GM10266 (cell line): ENCODE results near the gene GTF2I.
"Not testable (repeated sequence)": the region's sequence is repeated elsewhere in the genome, so short reads cannot be mapped to it uniquely, and the experiment has no call there.

Source experiments
- DNase-seq: peaks from one replicate; pipeline ENCODE4 v3.0.0; 2012; ENCODE audit errors: extremely low spot score
- CTCF ChIP-seq: IDR thresholded peaks from 2 replicates; pipeline ENCODE4 v1.5.1; 2012; ENCODE audit warnings: mild to moderate bottlenecking, low read depth; ENCODE audit not compliant: control insufficient read depth, insufficient read depth; ENCODE audit errors: missing control alignments

GTF2I gene

DNA sequence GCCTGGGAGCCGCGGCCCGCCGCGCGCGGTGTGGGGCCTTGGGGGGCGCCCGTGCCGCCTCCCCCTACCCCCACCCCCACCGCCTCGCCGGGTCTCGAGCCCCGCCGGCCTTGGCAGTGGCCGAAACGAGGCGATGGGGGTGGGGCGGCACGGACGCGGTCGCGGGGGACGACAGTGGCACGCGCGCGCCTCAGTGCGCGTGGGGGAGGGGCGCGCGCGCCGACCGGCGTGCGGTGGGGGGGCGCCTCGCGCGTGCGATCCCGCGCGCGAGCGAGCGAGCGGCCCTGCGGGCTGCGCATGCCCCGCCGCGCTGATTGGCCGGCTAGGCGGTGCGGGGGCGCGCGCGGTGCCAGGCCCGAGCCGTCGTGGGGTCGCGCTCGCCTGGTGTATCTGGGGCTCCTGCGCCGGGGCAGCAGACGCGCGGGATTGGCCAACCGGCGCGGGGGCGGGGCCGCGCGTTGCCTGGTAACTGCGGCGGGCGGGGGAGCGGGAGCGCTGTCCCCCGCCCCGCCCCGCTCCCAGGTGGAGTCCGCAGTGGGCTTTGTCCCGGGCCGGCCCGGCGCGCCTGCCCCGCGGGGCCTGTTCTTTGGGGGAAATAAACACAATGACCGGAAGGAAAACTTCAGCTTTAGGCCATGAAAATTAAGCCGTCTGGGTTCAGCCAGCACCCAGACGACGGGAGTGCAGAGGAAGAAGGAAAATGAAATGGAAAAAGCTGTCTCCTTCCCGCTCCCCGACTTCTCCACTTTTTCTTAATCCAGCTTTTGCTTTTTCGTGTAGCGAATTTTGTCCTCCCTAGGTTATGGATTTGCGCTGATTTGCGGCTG lies 873 bp downstream of the GTF2I start:
- DNase-seq = peak; percentile 97
- no peak for TF ChIP-seq CTCF

DNA sequence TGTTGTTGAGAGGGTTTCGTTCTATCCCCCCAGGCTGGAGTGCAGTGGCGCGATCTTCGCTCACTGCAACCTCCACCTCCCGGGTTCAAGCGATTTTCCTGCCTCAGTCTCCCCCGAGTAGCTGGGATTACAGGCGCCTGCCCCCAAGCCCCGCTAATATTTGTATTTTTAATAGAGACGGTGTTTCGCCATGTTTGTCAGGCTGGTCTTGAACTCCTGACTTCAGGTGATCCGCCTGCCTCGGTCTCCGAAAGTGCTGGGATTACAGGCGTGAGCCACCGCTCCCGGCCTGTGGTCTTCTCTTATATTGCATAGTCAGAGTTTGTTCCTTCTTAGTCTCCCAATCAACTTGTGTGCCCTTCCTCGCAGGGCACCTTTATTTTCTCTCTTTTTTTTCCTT lies 2.7 kb downstream of the GTF2I start:
- DNase-seq = not testable (repeated sequence)

DNA sequence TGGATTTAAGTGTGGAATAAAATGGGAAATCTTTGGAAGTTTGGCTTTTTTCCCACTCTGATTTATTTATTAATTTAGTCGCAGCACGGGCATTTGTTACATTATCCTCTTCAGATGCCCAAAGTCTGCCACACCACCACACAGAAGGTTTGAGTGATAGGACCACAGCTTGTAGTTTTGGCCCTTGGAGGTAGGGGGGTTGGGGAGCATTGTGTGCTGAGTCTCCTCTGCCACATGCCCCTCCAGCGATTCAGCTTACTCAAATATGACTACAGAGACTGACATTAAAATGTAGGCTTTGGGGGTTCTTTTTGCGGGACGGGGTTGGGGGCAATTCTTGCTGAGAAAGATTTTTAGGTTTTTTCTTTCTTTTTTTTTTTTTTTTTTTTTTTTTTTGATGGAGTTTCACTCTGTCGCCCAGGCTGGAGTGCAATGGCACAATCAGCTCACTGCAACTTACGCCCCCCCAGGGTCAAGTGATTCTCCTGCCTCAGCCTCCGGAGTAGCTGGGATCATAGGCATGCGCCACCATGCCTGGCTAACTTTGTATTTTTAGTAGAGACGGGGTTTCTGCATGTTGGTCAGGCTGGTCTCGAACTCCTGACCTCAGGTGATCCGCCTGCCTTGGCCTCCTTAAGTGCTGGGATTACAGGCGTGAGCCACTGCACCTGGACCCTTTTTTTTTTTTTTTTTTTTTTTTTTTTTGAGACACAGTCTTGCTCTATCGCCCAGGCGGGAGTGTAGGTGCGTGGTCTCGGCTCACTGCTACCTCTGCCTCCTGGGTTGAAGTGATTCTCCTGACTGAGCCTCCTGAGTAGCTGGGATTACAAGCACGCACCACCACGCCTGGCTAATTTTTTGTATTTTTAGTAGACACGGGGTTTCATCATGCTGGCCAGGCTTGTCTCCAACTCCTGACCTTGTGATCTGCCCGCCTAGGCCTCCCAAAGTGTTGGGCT lies 4.6 kb downstream of the GTF2I start:
- not testable (repeated sequence) for DNase-seq

- no peak for TF ChIP-seq CTCF
- no peak for DNase-seq
Measured at GRCh38 chr7:74665296-74665938, 7.9 kb downstream of the GTF2I start.

DNA sequence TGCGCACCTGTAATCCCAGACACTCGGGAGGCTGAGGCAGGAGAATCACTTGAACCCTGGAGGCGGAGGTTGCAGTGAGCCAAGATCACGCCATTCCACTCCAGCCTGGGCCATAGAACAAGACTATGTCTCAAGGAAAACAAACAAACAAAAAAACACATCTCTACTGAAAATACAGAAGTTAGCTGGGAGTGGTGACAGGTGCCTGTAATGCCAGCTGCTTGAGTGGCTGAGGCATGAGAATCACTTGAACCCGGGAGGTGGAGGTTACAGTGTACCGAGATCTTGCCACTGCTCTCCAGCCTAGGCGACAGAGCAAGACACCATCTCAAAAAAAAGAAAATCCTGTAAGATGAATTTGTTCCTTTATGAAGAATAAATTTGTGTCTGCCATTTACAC lies 9.5 kb downstream of the GTF2I start:
- DNase-seq = not testable (repeated sequence)

DNA sequence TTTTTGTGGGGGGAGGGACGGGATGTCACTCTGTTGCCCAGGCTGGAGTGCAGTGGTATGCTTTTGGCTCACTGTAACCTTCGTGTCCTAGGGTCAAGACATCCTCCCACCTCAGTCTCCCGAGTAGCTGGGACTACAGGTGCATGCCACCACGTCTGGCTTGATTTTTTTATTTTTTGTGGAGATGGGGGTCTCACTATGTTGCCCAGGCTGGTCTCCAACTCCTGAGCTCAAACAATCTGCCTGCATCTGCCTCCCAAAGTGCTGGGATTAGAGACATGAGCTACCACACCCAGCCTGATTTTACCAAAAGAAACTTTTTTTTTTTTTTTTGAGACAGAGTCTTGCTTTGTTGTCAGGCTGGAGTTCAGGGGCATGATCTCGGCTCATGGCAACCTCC lies 10.0 kb downstream of the GTF2I start:
- DNase-seq = not testable (repeated sequence)

- no peak for TF ChIP-seq CTCF
Measured at GRCh38 chr7:74671602-74672001, 14.1 kb downstream of the GTF2I start.

GRCh38 chr7:74672343-74672915 lies 14.9 kb downstream of the GTF2I start:
- TF ChIP-seq CTCF = no peak
- DNase-seq = no peak

More at GRCh38 chr7:74671602-74672001, 14.1 kb downstream of the GTF2I start:
- no peak for DNase-seq

DNA sequence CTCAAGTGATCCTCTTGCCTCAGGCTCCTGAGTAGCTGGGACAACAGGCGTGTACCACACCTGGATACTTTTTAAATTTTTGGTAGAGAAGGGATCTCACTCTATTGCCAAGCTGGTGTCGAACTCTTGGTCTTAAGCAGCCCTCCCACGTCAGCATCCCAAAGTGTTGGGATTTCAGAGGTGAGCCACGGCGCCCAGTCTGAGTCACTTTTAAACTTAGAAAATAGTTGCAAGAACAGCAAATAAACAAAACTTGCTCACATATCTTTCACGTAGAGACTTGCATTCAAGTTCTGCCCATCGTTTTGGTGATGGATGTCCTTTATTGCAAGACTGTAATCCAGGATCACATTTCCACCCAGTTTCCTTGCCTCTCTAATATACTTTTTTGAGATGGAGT lies 16.6 kb downstream of the GTF2I start:
- DNase-seq = no peak

More for the DNA sequence above, 16.6 kb downstream of the GTF2I start:
- TF ChIP-seq CTCF = no peak
